ENCODE results near the gene ZNF217.
"Not testable (repeated sequence)": the region's sequence is repeated elsewhere in the genome, so short reads cannot be mapped to it uniquely, and the experiment has no call there.

Gene ZNF217

DNA sequence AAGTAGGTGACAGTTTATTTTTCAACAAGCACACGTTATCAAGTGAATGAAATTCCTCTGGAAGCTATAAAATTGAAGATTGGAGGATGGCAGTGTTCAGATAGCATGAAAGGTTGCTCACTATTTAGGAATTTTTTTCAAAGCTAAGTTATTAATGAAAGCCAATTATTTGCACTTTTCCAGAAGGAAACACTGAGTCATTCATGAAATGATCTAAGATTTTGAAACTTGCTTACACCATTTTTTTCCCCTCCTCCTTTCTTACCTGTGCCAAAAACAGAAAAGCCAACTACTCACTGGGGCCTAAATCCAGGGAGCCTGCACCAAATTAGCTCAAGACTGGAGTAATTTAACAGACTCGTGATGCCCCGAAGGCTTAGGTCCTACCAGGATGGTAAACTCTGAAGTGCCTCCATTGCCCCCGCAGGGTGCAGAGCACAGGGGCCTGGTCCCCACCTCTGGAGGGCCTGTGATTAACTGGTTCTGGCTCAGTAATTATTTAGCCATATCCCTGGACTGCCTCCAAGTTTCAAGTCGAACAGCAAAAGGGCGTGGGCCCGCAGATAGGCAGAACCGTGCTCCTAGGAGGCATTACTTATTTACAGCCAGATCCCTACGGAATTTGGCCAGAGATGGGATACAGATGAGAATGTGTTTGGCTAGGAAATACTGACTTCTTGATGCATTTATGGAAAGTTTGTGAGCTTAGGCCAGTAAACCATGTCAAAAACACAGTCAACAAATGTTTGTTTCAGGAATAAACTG is 28.0 kb upstream of the ZNF217 start:
- no peak for DNase-seq

DNA sequence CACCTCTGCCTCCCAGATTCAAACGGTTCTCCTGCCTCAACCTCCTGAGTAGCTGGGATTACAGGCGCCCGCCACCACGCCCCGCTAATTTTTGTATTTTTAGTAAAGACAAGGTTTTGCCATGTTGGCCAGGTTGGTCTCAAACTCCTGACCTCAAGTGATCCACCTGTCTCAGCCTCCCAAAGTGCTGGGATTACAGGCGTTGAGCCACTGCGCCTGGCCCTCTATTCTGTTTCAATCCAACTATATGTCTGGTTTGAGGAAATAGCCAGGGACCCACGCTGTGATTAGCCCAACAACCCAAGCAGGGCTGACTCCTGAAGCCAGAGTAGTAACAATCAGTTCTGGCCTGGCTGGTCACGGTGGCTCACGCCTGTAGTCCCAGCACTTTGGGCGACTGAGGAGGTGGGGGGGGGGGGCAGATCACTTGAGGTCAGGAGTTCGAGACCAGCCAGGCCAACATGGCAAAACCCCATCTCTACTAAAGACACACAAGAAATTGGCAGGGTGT is 24.9 kb upstream of the ZNF217 start:
- not testable (repeated sequence) for DNase-seq

DNA sequence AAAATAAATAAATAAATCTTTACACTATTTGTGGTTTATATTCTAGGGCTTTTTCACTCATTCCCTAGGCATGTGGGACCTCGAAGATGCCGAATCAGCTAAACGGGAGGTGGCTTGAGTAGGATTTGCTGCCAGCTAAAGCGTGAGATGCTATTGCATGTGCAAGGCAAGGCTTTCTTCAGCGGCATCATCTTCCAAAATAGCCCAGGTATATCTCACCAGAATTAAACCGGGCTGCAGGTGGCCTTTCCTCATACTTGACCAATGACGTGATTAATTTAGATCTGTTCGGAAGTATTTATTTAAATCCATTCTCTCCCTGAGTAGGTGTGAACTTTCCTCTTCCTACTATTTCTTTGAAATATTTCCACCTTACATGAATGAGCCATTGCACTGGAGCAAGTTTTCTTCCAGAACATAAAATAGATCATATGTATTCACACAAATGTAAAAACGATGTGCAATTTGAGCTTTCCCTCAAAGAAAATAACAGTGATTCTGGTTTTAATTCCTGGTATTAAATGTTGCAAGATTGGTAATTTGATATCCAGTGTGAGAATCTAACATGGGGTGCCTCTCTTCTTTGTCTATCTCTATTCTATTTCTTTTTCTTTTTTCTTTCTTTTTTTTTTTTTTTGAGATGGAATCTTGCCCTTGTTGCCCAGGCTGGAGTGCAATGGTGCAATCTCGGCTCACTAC is 24.3 kb upstream of the ZNF217 start:
- no peak for DNase-seq

DNA sequence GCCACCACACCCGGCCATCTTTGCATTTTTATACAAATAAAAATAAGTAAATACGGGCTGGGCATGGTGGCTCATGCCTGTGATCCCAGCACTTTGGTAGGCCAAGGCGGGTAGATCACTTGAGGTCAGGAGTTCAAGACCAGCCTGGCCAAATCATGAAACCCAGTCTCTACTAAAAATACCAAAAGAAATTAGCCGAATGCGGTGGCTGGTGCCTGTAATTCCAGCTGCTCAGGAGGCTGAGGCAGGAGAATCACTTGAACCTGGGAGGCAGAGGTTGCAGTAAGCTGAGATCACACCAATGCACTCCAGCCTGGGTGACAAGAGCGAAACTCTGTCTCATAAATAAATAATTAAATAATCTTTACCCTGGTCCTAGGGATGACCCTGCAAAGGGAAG is 22.9 kb upstream of the ZNF217 start:
- DNase-seq: not testable (repeated sequence)

DNA sequence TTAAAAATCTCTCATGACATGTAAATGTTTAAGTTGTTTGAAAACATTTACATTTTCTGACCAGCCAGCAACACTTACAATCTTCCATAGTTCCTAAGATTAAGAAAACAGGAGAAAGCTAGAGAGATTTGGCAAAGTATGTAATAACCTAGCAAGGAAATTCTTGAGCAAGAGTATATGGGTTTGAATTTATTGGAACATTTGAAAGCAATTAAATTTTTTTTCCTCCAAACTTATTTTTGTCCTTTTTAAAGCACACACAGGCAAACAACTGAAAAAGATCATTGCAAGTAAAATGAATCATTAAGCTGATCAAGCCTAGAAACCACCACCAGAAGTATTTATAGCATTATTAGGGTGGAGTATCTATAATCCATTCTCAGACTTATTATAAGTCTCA is 20.1 kb upstream of the ZNF217 start:
- DNase-seq: no peak

DNA sequence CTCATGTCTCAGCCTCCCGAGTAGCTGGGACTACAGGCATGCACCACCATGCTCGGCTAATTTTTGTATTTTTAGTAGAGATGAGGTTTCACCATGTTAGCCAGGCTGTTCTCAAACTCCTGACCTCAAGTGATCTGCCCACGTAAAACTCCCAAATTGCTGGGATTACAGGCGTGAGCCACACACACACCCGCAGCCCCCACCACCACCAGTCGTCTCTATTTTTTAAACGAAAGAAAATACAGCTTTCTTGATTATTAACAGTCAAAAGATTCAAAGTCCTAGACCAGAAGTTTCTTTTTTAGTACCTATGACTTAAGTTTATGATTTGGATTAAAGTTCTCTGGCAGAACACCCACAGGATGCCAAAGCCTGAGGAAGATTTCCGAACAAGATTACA is 18.6 kb upstream of the ZNF217 start:
- DNase-seq: not testable (repeated sequence)

DNA sequence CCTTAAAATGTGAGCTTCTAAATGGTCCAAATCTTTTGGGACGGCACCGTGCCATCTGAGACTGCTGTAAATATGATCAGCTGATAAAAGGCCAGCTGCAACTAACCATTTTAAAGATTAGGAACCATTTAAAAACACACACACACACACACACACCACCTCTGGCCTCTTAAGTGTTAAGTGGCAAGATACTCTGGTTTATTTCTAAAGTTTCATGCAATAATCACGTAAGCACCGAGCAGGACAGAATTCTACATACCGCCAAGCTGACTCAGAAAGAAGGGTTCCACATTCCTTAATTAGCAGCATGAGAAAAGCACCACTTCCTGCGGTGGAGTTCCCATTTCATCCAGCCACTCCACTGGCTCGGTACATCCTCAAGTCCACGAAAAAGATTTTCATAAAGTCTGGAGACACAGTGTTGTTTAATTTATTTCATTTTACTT is 17.8 kb upstream of the ZNF217 start:
- DNase-seq: no peak

DNA sequence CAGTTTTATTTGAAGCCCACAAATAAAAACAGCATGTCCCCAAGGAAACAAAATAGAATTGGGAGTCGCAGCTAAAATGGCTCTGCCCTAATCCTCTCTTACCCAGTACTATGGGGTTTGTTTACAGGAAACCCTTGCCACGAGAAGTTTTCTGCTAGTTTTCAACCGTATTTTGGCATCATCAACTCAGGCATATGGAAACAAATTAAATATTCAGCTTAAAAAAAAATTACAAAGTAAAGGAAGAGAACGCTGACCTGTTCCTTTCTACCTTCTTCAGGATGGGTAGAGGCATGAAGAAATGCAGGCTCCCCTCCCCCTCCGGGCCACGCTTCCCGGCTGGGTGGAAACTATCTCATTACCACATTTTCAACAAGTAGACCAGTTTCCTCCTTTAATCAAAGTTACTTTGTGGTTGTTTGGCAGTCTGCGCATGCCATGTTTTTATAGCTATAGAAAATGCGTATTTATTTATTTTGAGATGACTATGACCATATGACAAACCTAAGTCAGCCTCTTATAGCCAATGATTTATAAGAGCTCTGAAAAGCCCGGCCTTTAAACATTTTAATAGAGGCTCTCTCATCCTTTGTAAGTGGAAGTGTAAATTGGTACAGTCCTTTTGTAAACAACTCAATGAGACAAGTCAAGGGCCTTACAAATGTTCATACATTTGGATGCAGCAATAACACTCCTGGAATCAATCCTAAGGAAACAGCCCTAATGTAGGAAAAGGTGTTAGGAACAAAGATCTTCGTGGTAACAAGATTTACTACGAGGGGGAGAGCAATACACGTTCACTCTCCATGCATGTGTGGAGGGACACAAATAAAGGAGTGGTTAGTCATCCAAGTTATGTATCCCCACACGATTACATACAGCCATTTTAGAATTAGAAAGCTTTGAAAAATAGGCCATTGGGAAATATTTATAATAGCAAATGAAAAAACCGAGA is 16.1 kb upstream of the ZNF217 start:
- peak; percentile 56 for DNase-seq

DNA sequence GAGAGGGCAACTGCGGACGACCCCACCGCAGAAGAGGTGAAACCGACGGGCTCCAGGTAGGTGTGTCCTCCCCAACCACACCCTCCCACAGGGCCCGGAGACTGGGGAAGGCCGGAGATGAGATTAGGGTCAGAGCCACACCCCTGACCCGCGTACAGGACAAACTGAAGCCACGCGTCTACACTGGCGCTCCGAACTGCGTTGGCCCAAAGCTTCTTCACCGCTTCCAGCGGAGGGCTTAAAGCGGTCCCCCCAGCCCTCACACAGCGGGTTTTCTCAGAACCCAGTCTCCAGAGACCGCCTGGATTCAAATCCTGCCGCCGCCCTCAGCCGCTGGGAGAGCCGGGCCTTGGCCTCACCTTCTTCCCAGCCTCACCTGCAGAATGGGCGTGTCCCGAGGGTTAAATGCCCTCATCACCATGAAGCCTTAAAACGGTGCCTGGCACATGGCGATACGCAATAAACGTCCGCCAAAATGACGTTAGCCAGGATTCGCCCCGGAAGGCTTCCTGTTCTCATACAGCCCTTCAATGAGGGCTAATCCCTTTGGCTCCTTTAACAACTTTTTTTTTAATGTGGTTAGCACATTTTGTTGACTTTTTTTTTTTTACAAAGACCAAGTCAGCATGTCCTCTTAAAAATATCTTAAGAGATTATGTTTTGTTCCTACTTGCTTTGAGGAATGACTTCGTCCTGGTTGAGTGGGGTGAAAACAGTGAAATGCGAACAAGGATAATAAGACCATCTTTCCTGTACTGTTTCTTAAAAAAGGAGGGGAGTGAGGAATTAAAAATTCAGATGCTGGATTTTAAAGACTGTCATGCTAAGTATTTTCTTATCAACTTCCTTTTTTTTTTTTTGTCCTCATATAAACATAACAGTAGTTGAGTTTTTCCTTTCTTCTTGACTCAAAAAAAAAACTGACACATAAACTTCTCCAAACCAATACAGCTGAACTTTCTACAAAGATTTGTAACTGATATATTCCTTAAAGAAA is 15.1 kb upstream of the ZNF217 start:
- DNase-seq: no peak

DNA sequence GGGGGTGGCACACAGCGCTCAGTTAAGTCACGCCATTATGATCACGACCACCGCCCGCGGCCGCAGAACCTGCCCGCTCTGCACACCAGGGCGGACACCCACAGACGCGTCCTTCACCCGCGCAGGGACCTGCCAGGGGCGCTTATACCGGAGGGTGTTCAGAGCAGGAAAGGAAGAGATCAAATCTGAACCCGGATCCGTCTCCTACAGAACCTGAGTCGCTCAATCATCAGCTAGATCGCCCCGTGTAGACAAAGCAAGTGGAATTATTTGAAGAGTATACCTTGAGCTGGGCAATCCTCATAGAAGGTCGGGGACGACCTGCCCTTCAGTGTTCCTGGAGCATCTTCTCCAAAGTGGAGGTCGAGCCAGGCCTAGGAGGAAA is 14.4 kb upstream of the ZNF217 start:
- no peak for DNase-seq

DNA sequence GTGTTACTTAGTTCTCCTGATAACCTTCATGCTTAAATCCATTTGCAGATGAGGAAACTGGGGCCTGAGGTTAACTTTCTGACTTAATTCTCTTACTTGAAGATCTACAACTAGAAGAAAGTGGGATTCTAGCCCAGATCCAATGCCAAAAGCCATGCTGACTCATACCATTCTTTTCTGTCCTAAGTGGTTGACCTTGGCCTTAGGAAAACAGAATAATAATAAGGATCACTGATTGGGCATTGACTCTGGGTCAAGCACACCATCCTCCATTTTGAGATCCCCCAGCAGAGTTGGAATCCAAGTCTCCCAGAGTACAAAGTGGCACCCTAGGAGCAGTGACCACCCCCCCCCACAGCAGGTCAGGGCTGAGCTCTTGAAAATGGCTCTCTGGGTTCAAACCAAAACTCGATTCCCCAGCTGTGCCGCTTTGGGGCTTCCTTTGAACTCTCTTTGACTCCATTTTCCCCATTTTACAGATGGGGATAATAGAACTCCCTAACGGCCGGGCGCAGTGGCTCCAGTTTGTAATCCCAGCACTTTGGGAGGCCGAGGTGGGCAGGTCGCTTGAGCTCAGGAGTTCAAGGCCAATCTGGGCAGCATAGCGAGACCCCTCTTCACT is 12.8 kb upstream of the ZNF217 start:
- DNase-seq: no peak

DNA sequence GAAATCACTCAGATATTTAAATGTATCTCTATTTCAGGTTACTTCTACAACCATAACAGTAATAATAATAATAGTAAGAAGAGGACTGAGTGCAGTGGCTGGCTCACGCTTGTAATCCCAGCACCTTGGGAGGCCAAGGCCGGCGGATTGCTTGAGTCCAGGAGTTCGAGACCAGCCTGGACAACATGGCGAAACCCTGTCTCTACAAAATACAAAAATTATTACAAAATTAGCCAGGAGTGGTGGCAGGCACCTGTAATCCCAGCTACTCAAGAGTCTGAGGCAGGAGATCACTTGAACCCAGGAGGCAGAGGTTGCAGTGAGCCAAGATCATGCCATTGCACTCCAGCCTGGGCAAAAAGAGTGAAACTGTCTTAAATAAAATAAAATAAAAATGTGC is 11.8 kb upstream of the ZNF217 start:
- not testable (repeated sequence) for DNase-seq

DNA sequence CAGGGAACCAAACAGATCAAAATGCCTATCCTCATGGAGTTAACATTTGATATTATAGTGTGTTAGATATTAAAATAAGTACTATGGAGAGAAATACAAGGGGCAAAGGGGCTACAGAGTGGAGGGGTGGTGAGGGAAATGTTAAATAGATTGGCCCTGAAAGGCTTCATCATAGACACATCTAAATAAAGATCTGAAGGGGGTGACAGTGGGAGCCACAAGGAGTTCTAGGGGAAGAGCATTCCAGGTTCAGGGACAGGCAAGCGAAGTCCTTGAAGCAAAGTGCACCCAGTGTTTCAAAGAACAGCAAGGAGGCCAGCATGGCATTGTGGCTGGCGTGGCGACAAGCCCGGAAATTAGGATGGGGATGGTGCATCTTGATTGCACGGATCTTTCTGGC is 11.2 kb upstream of the ZNF217 start:
- DNase-seq: not testable (repeated sequence)

DNA sequence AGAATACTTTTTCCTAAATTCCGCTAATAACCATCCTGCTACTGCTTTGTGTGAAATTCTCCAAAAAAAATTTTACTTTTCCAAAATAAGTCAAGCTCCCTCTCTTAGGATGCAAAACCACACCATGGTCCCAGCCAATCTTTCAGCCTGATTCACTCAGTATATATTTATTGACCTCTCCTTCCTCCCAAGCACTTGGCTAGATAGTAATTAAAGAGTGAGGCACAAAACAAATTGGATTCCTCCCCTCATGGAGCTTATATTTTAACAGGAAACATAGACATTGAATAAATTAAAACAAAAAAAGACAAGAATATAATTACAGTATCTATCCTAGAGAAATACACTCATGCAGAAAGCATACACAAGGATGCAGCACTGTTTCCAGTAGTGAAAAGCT is 9.0 kb upstream of the ZNF217 start:
- no peak for DNase-seq

DNA sequence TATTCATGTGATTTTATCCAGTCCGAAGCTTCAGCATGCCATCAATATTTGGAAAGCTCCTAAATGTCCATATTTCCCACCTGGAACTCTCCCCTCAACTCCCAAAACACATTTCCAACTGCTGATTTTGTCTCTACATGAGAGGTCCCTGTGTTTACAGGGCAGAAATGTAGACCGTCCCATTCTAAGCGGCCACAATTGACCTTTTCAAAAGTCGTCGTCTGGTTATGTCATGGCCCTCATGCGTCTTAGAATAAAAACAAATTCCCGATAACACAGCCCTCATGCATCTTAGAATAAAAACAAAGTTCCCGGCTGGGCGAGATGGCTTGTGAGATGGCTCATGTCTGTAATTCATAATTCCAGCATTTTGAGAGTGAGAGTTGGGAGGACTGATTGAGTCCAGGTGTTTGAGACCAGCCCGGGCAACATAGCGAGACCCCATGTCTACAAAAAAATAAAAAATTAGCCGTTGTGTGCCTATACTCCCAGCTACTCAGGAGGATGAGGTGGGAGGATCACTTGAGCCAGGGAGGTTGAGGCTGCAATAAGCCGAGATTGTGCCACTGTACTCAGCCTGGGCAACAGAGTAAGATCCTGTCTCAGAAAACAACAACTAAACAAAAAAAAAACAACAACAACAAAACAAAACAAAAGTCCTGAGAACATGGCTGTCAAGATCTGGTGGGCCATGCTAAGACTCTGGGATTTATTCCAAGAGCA is 6.4 kb upstream of the ZNF217 start:
- DNase-seq: no peak

DNA sequence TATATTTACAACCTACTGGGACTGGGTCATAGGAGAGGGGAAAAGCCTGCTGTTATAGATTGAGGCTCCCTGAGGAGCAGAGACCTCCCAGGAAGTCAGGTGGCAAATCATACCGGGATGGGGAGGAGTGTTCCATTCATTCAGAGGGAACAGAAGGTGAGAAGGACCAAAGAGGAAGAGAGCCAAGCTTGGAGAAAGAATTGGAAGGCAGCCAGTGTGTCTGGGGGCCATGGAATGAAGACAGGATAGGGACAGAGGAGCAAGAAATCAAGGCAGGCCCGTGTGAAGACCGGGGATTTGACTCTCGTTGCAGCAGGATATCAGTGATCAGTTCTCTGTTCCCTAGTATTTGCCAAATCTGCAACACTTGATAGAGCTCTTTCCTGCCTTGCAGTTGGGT is 5.7 kb upstream of the ZNF217 start:
- DNase-seq: no peak

DNA sequence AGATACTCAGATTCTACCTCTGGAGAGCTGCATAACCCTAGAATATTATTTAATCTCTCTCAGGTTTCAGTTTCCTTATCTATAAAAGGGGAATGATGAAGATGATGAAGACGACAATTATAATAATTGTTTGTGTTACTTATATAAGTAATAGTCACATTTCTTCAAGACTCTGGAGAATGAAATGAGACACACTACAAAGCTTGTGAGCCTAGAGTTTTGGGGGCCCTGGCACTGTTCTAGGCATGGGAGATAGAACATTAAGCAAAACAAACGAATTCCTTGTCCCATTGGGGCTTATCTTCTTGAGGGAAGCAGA is 5.4 kb upstream of the ZNF217 start:
- DNase-seq: no peak

DNA sequence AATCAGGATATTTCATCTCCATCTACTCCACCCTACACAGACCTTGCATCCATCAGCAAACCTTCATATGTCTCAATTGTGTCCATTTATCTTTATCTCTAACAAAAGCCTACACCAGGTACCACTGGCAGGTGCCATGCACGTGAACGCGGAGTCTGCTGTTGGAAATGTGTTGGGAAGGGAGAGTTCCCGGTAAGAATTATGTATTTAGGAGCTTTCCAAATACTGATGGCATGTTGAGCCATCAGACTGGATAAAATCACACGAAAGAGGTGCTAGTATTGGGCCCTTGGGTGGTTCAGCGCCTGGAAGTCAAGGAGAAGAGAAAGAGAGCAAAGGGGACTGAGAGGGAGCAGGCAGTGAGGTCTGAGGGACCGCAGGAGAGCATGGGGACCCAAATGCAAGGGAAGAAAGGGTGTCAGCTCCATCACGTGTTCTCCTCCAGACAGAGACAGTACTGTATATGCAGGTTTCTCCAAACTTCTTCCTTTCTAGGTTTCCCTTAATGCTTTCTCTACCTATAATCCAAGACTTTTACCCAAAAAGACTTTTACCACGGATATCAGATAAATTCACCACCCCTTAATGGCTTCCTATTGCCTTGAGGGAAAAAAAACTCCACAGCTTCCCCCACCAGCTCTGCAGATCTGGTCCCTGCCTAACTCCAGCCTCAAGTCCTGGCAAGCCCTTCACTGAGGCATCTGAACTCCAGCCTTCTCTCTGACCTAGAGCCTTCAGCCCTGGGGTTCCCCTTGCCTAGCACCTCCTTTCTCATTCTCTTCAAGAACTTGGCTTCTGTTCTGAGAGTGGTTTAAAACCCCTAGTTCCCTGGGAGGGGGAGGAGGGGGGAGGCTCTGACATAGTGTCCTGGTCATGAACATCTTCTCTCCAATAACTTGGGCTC is 4.8 kb upstream of the ZNF217 start:
- no peak for DNase-seq

DNA sequence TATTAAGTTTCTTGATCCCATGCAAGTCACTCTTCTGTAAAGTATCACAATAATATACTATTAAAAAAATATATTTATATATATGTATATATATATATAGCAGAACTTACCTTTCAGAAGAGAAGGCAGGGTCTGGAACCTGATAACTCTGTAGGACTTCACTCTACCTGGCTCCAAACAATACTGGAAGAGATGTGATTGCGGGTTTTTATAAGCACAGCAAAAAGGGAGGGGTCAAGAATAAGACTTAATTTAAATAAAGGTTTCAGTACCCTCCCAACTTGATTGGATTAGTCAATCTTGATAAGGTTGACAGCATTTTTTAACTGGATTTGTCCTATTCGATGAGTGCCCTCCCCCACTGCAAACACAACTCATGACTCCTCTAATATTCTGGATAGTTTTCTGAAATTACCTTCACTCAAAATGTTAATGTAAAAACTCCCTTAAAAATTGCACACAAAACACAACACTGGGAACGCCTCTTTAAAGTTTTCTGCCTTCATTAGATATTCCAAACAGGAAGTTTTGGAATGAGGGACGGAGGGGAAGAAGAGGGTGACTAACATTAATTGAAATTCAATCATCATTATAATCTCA is 4.0 kb upstream of the ZNF217 start:
- DNase-seq: no peak

Data from stimulated activated CD4-positive, alpha-beta T cell treated with anti-CD3 and anti-CD28 coated beads, Interleukin-12 subunit alpha, Interleukin-12 subunit beta, amount 100 ng/mL, for 4 hours (primary cell).